ENCODE data around the gene BRD8. TPM values are rescaled to one million over a fixed set of nuclear protein-coding genes. Genes with fewer than 3 reads are reported as not detected.

BRD8 gene
- total RNA-seq, 4 donors from 2014 or later = 27.9 to 39.9 (median 32.6) TPM

GRCh38 chr5:138105709-138106108, 72.7 kb downstream of the BRD8 start:
- TF ChIP-seq, protein P1, sequence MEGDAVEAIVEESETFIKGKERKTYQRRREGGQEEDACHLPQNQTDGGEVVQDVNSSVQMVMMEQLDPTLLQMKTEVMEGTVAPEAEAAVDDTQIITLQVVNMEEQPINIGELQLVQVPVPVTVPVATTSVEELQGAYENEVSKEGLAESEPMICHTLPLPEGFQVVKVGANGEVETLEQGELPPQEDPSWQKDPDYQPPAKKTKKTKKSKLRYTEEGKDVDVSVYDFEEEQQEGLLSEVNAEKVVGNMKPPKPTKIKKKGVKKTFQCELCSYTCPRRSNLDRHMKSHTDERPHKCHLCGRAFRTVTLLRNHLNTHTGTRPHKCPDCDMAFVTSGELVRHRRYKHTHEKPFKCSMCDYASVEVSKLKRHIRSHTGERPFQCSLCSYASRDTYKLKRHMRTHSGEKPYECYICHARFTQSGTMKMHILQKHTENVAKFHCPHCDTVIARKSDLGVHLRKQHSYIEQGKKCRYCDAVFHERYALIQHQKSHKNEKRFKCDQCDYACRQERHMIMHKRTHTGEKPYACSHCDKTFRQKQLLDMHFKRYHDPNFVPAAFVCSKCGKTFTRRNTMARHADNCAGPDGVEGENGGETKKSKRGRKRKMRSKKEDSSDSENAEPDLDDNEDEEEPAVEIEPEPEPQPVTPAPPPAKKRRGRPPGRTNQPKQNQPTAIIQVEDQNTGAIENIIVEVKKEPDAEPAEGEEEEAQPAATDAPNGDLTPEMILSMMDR (IDR thresholded peaks at IDR 0.05) = no peak
- TF ChIP-seq POLR2A (IDR thresholded peaks at IDR 0.05) = no peak
- Histone ChIP-seq H3K27me3 (peaks cover 0 to 24% (median 0%) of the 10 kb centered on the region in 4 donors), H3K9me3 (no peaks in the 10 kb centered on the region), H3K27ac (no peak overlapping the region), H3K4me1 (no peaks in the 10 kb centered on the region), H3K4me3 (no peak overlapping the region), H3K36me3 (no peaks in the 10 kb centered on the region)
- DNase-seq = no peak
- intact Hi-C loops (cut with DNase I) = no loop called here
- WGBS, 2 donors = 84 to 87% methylated on average over 6 of the region's 6 CpGs

- H3K27ac ChIP-seq = no peak overlapping the region
- no peaks in the 10 kb centered on the region for H3K4me1 ChIP-seq
- intact Hi-C loops (cut with DNase I) = no loop called here
- no peak for DNase-seq
- no peak for TF ChIP-seq POLR2A (IDR thresholded peaks at IDR 0.05)
- TF ChIP-seq, protein P1 (IDR thresholded peaks at IDR 0.05) = no peak
- 14 to 20% methylated on average over 2 to 3 of the region's 3 CpGs for WGBS, 2 donors
- peaks cover 0 to 22% (median 0%) of the 10 kb centered on the region in 4 donors for H3K27me3 ChIP-seq
- no peaks in the 10 kb centered on the region for H3K9me3 ChIP-seq
- H3K4me3 ChIP-seq = no peak overlapping the region
- no peaks in the 10 kb centered on the region for H3K36me3 ChIP-seq
These were observed 75.2 kb downstream of the BRD8 start for GRCh38 chr5:138103319-138103637.

GRCh38 chr5:138102454-138103318, 75.7 kb downstream of the BRD8 start:
- no peak for DNase-seq
- Histone ChIP-seq H3K9me3 (no peaks in the 10 kb centered on the region), H3K4me3 (no peak overlapping the region), H3K4me1 (no peaks in the 10 kb centered on the region), H3K27me3 (peaks cover 0 to 22% (median 0%) of the 10 kb centered on the region in 4 donors), H3K27ac (no peak overlapping the region), H3K36me3 (no peaks in the 10 kb centered on the region)
- intact Hi-C loops (cut with DNase I) = no loop called here
- WGBS, 2 donors = 67 to 69% methylated on average over 7 of the region's 7 CpGs
- TF ChIP-seq POLR2A (IDR thresholded peaks at IDR 0.05) = no peak
- TF ChIP-seq, protein P1 (IDR thresholded peaks at IDR 0.05) = no peak

DNA sequence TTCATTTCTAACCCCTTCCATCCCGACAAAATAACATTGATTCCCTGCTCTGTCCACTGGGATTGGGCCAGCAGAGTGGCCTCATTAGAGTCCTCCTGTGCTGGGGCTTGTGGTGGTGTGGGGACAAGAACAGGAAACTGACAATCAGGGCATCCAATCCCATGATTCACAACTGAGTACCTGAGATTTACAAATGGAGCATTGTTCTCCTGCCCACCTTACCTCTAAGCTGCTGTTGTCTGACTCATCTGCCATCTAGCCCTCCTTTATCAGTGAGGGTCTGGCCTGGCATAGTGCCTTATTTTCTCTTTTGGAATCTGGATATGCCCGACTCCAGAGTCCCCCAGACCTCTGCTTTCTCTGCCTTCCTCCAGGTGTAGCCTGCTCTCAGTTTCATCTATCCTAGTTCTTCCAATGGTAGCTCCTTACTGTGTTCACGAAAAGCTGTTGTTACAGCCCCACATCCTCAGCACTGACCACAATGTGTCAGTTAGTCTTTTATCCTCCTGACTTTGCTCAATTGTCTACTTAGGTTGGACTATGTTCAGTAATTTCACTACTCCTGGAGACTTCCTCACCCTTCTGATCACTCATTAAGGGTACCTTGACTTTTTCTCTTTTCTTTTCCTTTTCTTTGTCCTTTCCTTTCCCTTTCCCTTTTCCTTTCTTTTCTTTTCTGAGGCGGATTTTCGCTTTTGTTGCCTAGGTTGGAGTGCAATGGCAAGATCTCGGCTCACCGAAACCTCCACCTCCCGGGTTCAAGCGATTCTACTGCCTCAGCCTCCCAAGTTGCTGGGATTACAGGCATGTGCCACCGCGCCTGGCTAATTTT, 81.2 kb downstream of the BRD8 start:
- intact Hi-C loops (cut with DNase I) = no loop called here
- Histone ChIP-seq H3K27ac (no peak overlapping the region), H3K4me3 (no peak overlapping the region), H3K9me3 (no peaks in the 10 kb centered on the region), H3K4me1 (no peaks in the 10 kb centered on the region), H3K36me3 (no peaks in the 10 kb centered on the region), H3K27me3 (peaks cover 0 to 12% (median 0%) of the 10 kb centered on the region in 4 donors)
- WGBS, 2 donors = 84 to 85% methylated on average over 11 of the region's 11 CpGs
- no peak for DNase-seq
- TF ChIP-seq, protein P1 (IDR thresholded peaks at IDR 0.05) = no peak
- TF ChIP-seq POLR2A (IDR thresholded peaks at IDR 0.05) = no peak

DNA sequence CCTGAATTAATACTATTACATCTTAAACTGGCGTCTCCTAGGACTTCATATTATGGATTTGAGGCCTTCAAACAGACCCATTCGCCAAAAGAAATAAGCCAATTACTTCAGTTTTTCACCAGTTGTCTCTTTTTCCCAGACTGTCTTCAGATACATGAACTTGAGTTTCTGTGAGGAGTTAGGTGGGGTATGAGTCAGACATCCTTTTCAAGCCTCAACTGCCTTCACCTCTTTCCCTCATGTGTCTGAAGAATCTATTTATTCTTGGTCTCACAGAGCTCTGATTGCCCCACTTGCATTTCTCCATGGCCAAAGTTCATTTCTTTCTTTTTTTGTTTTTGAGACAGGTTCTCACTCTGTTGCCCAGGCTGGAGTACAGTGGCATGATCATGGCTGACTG, 82.1 kb downstream of the BRD8 start:
- Histone ChIP-seq H3K4me1 (no peaks in the 10 kb centered on the region), H3K36me3 (no peaks in the 10 kb centered on the region), H3K4me3 (no peak overlapping the region), H3K9me3 (no peaks in the 10 kb centered on the region), H3K27ac (no peak overlapping the region), H3K27me3 (peaks cover 0 to 8% (median 0%) of the 10 kb centered on the region in 4 donors)
- intact Hi-C loops (cut with DNase I) = no loop called here
- DNase-seq = no peak
- TF ChIP-seq POLR2A (IDR thresholded peaks at IDR 0.05) = no peak
- TF ChIP-seq, protein P1 (IDR thresholded peaks at IDR 0.05) = no peak
- 63 to 76% methylated on average over 2 of the region's 2 CpGs for WGBS, 2 donors

Measured in esophagus squamous epithelium (tissue), 5 donors.